Lung (tissue), 12 donors: Measurements from ENCODE around the gene DEPDC7. TPM values are rescaled to one million over a fixed set of nuclear protein-coding genes. Genes with fewer than 3 reads are reported as not detected.

Experiments
- ATAC-seq: fragments of 200-7000 bp; cut with Tn5 transposase; one replicate; pipeline ENCODE4 v1.9.1; 2020; ENCODE audit warnings: moderate number of reproducible peaks; ENCODE audit not compliant: insufficient read depth, low FRiP score
- DNase-seq, 3 donors: peaks; one replicate each; pipeline ENCODE4 v3.0.0-alpha.2; 2013 to 2017
- H3K27ac ChIP-seq, 2 donors: one replicate each; pipeline ENCODE4 v1.5.1; 2013; ENCODE audit warnings: mild to moderate bottlenecking in 2 of 2, moderate library complexity in 2 of 2, control low read depth in 1 of 2, inconsistent platforms in 1 of 2, low read depth in 1 of 2, low read length in 1 of 2
- H3K27me3 ChIP-seq, 3 donors: one replicate each; pipeline ENCODE4 v1.5.1; 2013; ENCODE audit warnings: low read length in 2 of 3; ENCODE audit not compliant: control insufficient read depth in 3 of 3, insufficient read depth in 3 of 3
- H3K36me3 ChIP-seq, 4 donors: one replicate each; pipeline ENCODE4 v1.5.1; 2013; ENCODE audit warnings: low read length in 4 of 4, mild to moderate bottlenecking in 1 of 4, moderate library complexity in 1 of 4; ENCODE audit not compliant: control insufficient read depth in 4 of 4, insufficient read depth in 4 of 4
- H3K4me1 ChIP-seq, 5 donors: one replicate each; pipeline ENCODE4 v1.5.1; 2013; ENCODE audit warnings: low read length in 5 of 5, mild to moderate bottlenecking in 2 of 5, moderate library complexity in 1 of 5; ENCODE audit not compliant: control insufficient read depth in 5 of 5, insufficient read depth in 5 of 5
- H3K4me3 ChIP-seq: one replicate; pipeline ENCODE4 v1.5.1; 2013; ENCODE audit warnings: mild to moderate bottlenecking, control low read depth, moderate library complexity
- H3K9ac ChIP-seq, 2 donors: one replicate each; pipeline ENCODE4 v1.5.1; 2013; ENCODE audit warnings: low read length in 2 of 2, control low read depth in 1 of 2; ENCODE audit not compliant: insufficient read depth in 1 of 2
- H3K9me3 ChIP-seq, 4 donors: one replicate each; pipeline ENCODE4 v1.5.1; 2013; ENCODE audit warnings: low read length in 3 of 4, mild to moderate bottlenecking in 1 of 4, moderate library complexity in 1 of 4; ENCODE audit not compliant: control insufficient read depth in 4 of 4, insufficient read depth in 3 of 4
- WGBS, 2 donors: extraction: QIAGEN DNeasy Blood & Tissue Kit; methylation state at CpG; one replicate each; pipeline ENCODE4 v1.1.7; 2013; 5-methylcytosine and 5-hydroxymethylcytosine counted together
- polyA plus RNA-seq, 2 donors: library from polyadenylated mRNA; stranded (reverse); fragments of 200-250 nt; gene quantifications; one replicate each; pipeline ENCODE4 v1.2.1, GENCODE V29; 2013
- total RNA-seq, 2 donors: library from RNA; depleted of rRNA in 1 of 2; stranded (reverse); fragments of >200 nt in 1 of 2; gene quantifications; one replicate each; pipeline ENCODE4 v1.2.1, GENCODE V29; 2014 to 2021
- TF ChIP-seq, protein P1 (sequence below): IDR thresholded peaks from 2 replicates; pipeline ENCODE4 v1.5.1; 2012; ENCODE audit warnings: mild to moderate bottlenecking; ENCODE audit errors: control extremely low read depth, extremely low read depth
- donor health status: control.
- donor health status: control.
- donor health status: Bipolar disorder and iron deficiency.
- donor health status: healthy.
- donor health status: DM: yes; HTN: yes; CAD: no.

Gene DEPDC7
- total and polyA plus RNA-seq, 4 donors = 0.45 to 6.1 (median 0.91) TPM

DNA sequence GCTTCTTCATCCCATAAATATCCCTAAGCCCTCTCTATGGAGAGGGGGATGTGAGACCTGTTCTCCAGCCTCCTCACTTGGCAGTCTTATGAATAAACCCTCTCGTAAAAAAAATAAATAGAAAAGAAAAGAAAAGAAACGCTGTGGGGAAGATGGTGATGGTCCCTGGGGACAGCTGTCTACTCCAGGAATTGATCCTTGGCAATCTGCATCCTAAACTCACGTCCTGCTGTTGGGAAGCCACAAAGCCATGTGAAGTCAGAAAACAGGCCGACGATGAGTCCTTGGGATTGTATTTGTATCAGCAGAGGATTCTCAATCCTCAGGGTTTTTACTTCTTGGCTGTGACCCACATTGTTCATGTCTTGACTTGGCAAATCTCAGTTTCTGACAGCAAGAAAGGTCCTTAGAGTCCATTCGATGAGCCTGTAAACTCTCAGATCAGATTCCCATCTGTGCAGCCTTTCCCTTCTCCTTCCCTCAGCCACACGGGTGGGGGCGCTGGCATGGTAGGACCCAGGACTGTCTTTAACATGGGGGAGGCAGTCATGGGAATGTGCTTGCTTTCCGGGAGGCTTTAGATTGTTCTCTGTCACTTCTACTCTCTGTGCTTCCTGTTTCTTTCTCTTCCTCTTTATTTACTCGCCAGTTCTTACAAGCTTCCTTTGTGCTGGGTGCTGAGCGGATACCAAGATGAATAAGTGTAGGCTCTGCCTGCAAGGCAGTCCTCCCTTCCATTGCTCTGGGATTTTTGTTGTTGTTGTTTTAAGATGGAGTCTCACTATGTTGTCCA, 48.6 kb downstream of the DEPDC7 start:
- Histone ChIP-seq H3K9me3 (no peaks in the 10 kb centered on the region), H3K27me3 (no peaks in the 10 kb centered on the region), H3K36me3 (peaks cover 15 to 38% (median 31%) of the 10 kb centered on the region in 4 donors), H3K27ac (peak overlapping the region in 1 of 2 donors; percentile 60), H3K4me1 (no peaks in the 10 kb centered on the region), H3K9ac (no peak overlapping the region), H3K4me3 (no peak overlapping the region)
- 52 to 59% methylated on average over 11 of the region's 11 CpGs for WGBS, 2 donors
- DNase-seq (no peak), ATAC-seq (no peak)
- TF ChIP-seq, protein P1, sequence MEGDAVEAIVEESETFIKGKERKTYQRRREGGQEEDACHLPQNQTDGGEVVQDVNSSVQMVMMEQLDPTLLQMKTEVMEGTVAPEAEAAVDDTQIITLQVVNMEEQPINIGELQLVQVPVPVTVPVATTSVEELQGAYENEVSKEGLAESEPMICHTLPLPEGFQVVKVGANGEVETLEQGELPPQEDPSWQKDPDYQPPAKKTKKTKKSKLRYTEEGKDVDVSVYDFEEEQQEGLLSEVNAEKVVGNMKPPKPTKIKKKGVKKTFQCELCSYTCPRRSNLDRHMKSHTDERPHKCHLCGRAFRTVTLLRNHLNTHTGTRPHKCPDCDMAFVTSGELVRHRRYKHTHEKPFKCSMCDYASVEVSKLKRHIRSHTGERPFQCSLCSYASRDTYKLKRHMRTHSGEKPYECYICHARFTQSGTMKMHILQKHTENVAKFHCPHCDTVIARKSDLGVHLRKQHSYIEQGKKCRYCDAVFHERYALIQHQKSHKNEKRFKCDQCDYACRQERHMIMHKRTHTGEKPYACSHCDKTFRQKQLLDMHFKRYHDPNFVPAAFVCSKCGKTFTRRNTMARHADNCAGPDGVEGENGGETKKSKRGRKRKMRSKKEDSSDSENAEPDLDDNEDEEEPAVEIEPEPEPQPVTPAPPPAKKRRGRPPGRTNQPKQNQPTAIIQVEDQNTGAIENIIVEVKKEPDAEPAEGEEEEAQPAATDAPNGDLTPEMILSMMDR = no peak

- no peak for ATAC-seq
- no peak for DNase-seq
- Histone ChIP-seq H3K27ac (no peak overlapping the region), H3K9ac (no peak overlapping the region), H3K4me3 (no peak overlapping the region), H3K27me3 (no peaks in the 10 kb centered on the region), H3K36me3 (peaks cover 10 to 40% (median 33%) of the 10 kb centered on the region in 4 donors), H3K4me1 (no peaks in the 10 kb centered on the region), H3K9me3 (no peaks in the 10 kb centered on the region)
- TF ChIP-seq, protein P1 = no peak
- 91% methylated on average over 5 of the region's 5 CpGs for WGBS, 2 donors
Measured at GRCh38 chr11:33064866-33065265, 49.2 kb downstream of the DEPDC7 start.

- peaks cover 6 to 42% (median 33%) of the 10 kb centered on the region in 4 donors for H3K36me3 ChIP-seq
- H3K4me3 ChIP-seq = no peak overlapping the region
- H3K9me3 ChIP-seq = no peaks in the 10 kb centered on the region
- no peak overlapping the region for H3K9ac ChIP-seq
- no peaks in the 10 kb centered on the region for H3K4me1 ChIP-seq
- 70% methylated on average over 22 of the region's 22 CpGs for WGBS, 2 donors
- no peak overlapping the region for H3K27ac ChIP-seq
- ATAC-seq (peak; percentile 74), DNase-seq (peak; percentile 57 to 75 (median 73))
- TF ChIP-seq, protein P1 = peak; percentile 72
- no peaks in the 10 kb centered on the region for H3K27me3 ChIP-seq
Measured at GRCh38 chr11:33065445-33066178, 49.9 kb downstream of the DEPDC7 start.
